Heart left ventricle (tissue), 13 donors: ENCODE results near the gene MAMDC4.

Experiments
- POLR2A ChIP-seq, 2 donors: fragments of 450-650 bp; IDR thresholded peaks; one replicate each; pipeline ENCODE4 v1.6.1; 2017; ENCODE audit warnings: antibody characterized with exemption in 2 of 2, mild to moderate bottlenecking in 2 of 2, moderate library complexity in 2 of 2
- TF ChIP-seq, protein P1 (sequence below), 12 donors: fragments of 200-600 bp; sonication (generic) in 4 of 12; IDR thresholded peaks; one replicate each; pipeline versions ENCODE4 v1.5.0 to v1.8.0; 2018 to 2022; ENCODE audit warnings: antibody characterized with exemption in 12 of 12, mild to moderate bottlenecking in 5 of 12
- donor health status: ischemic (EF 13 %, LVEDD 7.1; RV severe dilation, severe dysfunction).
- donor health status: DM: no; HTN: yes; CAD: no.
- donor health status: DM: no; HTN: no; CAD: no.
- donor health status: ischemic (EF 25% LVEDD 6.9; RV normal size, moderate dysfunction).
- donor health status: ischemic (EF 25% LVEDD 5.7; RV mildly dilated, moderate dysfunction).
- donor health status: ischemic (EF 35%, LVEDD 5.7; RV mildly dilated, moderate dysfunction).
- donor health status: nonischemic (EF 11% LVEDD 7.7; RV severe dilation, severe dysfunction).
- donor health status: DM: yes; HTN: yes; CAD: no.
- donor health status: PGD.
- donor health status: ischemic (EF 29% LVEDD 5.4; RV normal size, mild dysfunction).
- donor health status: nonischemic (EF 23%, LVEDD 6.1; RV moderate dilation, normal function).

GRCh38 chr9:136889858-136890257 lies 37.7 kb downstream of the MAMDC4 start:
- TF ChIP-seq POLR2A (IDR thresholded peaks at IDR 0.05) = no peak
- TF ChIP-seq, protein P1, sequence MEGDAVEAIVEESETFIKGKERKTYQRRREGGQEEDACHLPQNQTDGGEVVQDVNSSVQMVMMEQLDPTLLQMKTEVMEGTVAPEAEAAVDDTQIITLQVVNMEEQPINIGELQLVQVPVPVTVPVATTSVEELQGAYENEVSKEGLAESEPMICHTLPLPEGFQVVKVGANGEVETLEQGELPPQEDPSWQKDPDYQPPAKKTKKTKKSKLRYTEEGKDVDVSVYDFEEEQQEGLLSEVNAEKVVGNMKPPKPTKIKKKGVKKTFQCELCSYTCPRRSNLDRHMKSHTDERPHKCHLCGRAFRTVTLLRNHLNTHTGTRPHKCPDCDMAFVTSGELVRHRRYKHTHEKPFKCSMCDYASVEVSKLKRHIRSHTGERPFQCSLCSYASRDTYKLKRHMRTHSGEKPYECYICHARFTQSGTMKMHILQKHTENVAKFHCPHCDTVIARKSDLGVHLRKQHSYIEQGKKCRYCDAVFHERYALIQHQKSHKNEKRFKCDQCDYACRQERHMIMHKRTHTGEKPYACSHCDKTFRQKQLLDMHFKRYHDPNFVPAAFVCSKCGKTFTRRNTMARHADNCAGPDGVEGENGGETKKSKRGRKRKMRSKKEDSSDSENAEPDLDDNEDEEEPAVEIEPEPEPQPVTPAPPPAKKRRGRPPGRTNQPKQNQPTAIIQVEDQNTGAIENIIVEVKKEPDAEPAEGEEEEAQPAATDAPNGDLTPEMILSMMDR (IDR thresholded peaks at IDR 0.05) = no peak
